Measurements from ENCODE around the gene EXOC3. TPM values are rescaled to one million over a fixed set of nuclear protein-coding genes. Genes with fewer than 3 reads are reported as not detected.

Gene EXOC3
- total and polyA plus RNA-seq, 2 of the 8 experiments (the other 6 are each of a cell fraction or from before 2014, with no cell fraction given) = 14.4 to 30.0 TPM

DNA sequence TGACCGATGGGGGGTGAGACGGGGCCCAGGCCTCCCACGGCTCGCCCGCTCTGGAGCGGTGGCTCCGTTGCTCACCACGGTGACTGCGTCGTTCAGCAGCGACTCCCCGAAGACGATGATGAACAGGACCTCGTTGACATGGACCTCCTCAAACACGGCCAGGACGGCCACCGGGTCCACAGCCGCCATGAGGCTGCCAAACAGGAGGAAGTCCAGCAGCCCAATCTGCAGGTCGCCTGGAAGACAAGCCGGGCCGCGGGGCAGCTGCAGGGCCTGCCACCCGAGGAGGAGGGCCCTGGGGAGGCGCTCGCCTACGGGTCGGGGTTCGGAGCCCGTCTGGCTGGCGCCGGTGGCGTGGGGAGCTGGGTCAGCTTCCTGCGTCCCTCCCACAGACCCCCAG, 45.3 kb downstream of the EXOC3 start:
- CTCF ChIA-PET (ENCODE audit: partially characterized antibody) = no interaction called here

More for the DNA sequence above, 45.3 kb downstream of the EXOC3 start:
- Histone ChIP-seq H3K4ac (replicated peaks; ENCODE audit: insufficient read length, low read depth, low read length) (no peak overlapping the region), H3K27me3 (replicated peaks in 1 of 4; ENCODE audit: control insufficient read depth in 3 of 4, extremely low read depth in 1 of 4, insufficient read depth in 3 of 4, low read length in 3 of 4) (peaks cover 0 to 12% (median 0%) of the 10 kb centered on the region in 4 experiments; a peak in 2 of 7 replicates), H4K5ac (ENCODE audit: insufficient read length, low read depth, low read length) (no peak overlapping the region), H2BK5ac (ENCODE audit: low read depth, low read length) (no peak overlapping the region), H3K4me1 (replicated peaks in 1 of 4; ENCODE audit: control insufficient read depth in 3 of 4, insufficient read depth in 4 of 4, low read length in 3 of 4) (peaks cover 0 to 12% (median 3%) of the 10 kb centered on the region in 4 experiments; a peak in 4 of 7 replicates), H3K36me3 (ENCODE audit: control insufficient read depth in 2 of 4, insufficient read depth in 4 of 4, low read length in 3 of 4) (no peaks in the 10 kb centered on the region), H3K79me1 (ENCODE audit: low read depth, low read length) (no peaks in the 10 kb centered on the region), H4K20me1 (replicated peaks in 1 of 2; ENCODE audit: control insufficient read depth in 1 of 2, insufficient read depth in 2 of 2, low read length in 2 of 2) (no peaks in the 10 kb centered on the region), H2AFZ (ENCODE audit: low read length) (no peak overlapping the region), H3K56ac (replicated peaks; ENCODE audit: insufficient read length, low read depth, low read length) (no peak overlapping the region), H3K23ac (ENCODE audit: insufficient read length) (no peak overlapping the region), H3K4me2 (ENCODE audit: insufficient read depth in 1 of 2, low read depth in 2 of 2, low read length in 2 of 2) (no peak overlapping the region), H2BK20ac (ENCODE audit: low read length) (no peak overlapping the region), H2BK12ac (ENCODE audit: low read depth, low read length) (no peak overlapping the region), H3K9ac (replicated peaks in 1 of 4; ENCODE audit: extremely low read depth in 1 of 4, low read depth in 3 of 4, low read length in 3 of 4) (no peak overlapping the region), H3K4me3 (ENCODE audit: extremely low read depth in 1 of 4, insufficient read depth in 2 of 4, low read depth in 3 of 4, low read length in 4 of 4) (no peak overlapping the region), H3K79me2 (ENCODE audit: control insufficient read depth in 1 of 2, insufficient read depth in 2 of 2, low read length in 2 of 2) (no peaks in the 10 kb centered on the region), H4K8ac (ENCODE audit: extremely low read depth, insufficient read depth, low read length) (no peak overlapping the region), H3K9me3 (ENCODE audit: insufficient read depth in 2 of 2, low read depth in 1 of 2, low read length in 1 of 2) (no peaks in the 10 kb centered on the region), H3K23me2 (ENCODE audit: low read depth, low read length) (no peaks in the 10 kb centered on the region), H3K18ac (ENCODE audit: extremely low read depth, low read length) (no peak overlapping the region), H4K91ac (replicated peaks; ENCODE audit: insufficient read length, low read length) (no peak overlapping the region), H2AK5ac (ENCODE audit: low read depth, low read length) (no peak overlapping the region), H3K27ac (ENCODE audit: low read depth, low read length) (no peak overlapping the region; the same call in 1 of the 2 replicates), H2BK15ac (ENCODE audit: low read length) (no peak overlapping the region), H2BK120ac (replicated peaks; ENCODE audit: low read depth, low read length) (no peak overlapping the region), H3K14ac (ENCODE audit: insufficient read length) (no peak overlapping the region)
- POLR2A ChIA-PET (ENCODE audit: partially characterized antibody) = interaction anchor here (1.2 kb wide), 1 partner anchor 14 kb away, joined by 3 read pairs; no protein-coding TSS in a partner anchor
- no peak for FAIRE-seq
- no peak for TF ChIP-seq CEBPB (IDR thresholded peaks at IDR 0.05; ENCODE audit: low read depth, low read length)
- no peak for TF ChIP-seq POLR2A (IDR thresholded peaks at IDR 0.05; ENCODE audit: control extremely low read depth in 1 of 2, low read depth in 2 of 2, low read length in 2 of 2)
- no peak for TF ChIP-seq CHD1 (IDR thresholded peaks at IDR 0.05; ENCODE audit: low read depth, low read length)
- no peak for TF ChIP-seq CBX8 (IDR thresholded peaks at IDR 0.05; ENCODE audit: borderline replicate concordance, low read depth, low read length)
- TF ChIP-seq TCF12 (IDR thresholded peaks at IDR 0.05; ENCODE audit: low read depth, low read length) = no peak
- no peak for TF ChIP-seq RNF2 (IDR thresholded peaks at IDR 0.05; ENCODE audit: borderline replicate concordance, low read depth, low read length, missing control alignments, poor library complexity, severe bottlenecking)
- TF ChIP-seq YY1 (IDR thresholded peaks at IDR 0.05; ENCODE audit: low read depth, low read length) = no peak
- WGBS, 2 experiments (ENCODE audit: extremely low coverage in 1 of 2, insufficient coverage in 1 of 2, insufficient read length in 1 of 2, insufficient replicate concordance in 2 of 2, low coverage in 1 of 2, low lambda C conversion rate in 2 of 2, missing lambda C conversion rate in 1 of 2) = 89% methylated on average over 17 of the region's 33 CpGs; no CpG with 5 or more reads in 1 of the 2 experiments
- no peak for DNase-seq (ENCODE audit: low read depth in 1 of 2, low spot score in 2 of 2)
